Body of pancreas (tissue), 4 donors: ENCODE results near the gene TOR4A.

Source experiments
- CTCF ChIP-seq, 7 experiments: fragments of 450-650 bp in 4 of 7; fragments of 200-600 bp in 3 of 7; sonication (generic) in 3 of 7; IDR thresholded peaks; one replicate each; pipeline ENCODE4 v1.5.1; 2016 to 2019; ENCODE audit warnings: antibody characterized with exemption in 7 of 7
- POLR2A ChIP-seq, 3 donors: fragments of 450-650 bp; IDR thresholded peaks; one replicate each; pipeline ENCODE4 v1.6.1; 2016; ENCODE audit warnings: antibody characterized with exemption in 3 of 3, mild to moderate bottlenecking in 2 of 3

- TF ChIP-seq CTCF (IDR thresholded peaks at IDR 0.05) (no peak), POLR2A (IDR thresholded peaks at IDR 0.05) (no peak)
Observed at GRCh38 chr9:137303893-137304382, 26.4 kb downstream of the TOR4A start.
